GM12872 (cell line): ENCODE data around the gene GLMP.

Experiments used
- CTCF ChIP-seq: IDR thresholded peaks from 3 replicates; pipeline ENCODE4 v1.5.1; 2011; ENCODE audit warnings: low read depth, mild to moderate bottlenecking, low read length, moderate library complexity; ENCODE audit not compliant: insufficient read depth

GLMP gene

GRCh38 chr1:156295391-156295947, at the start of gene GLMP:
Gene GLMP (minus strand): TSS chr1:156295679. CDS start chr1:156295645, 34 bp downstream.
- no peak for TF ChIP-seq CTCF

GRCh38 chr1:156344409-156344808, 48.9 kb upstream of the GLMP start:
- no peak for TF ChIP-seq CTCF

GRCh38 chr1:156342166-156342955, 46.9 kb upstream of the GLMP start:
- TF ChIP-seq CTCF: no peak

GRCh38 chr1:156338180-156338976, 42.9 kb upstream of the GLMP start, which contains the start of the genes CCT3 and TSACC:
Gene CCT3 (minus strand): TSS chr1:156338292. CDS start chr1:156338184, 108 bp downstream.
Gene TSACC (plus strand): TSS chr1:156338526. CDS start chr1:156339758, 1,232 bp downstream.
- TF ChIP-seq CTCF: no peak

- no peak for TF ChIP-seq CTCF
Observed at GRCh38 chr1:156337888-156338179, 42.4 kb upstream of the GLMP start.

- no peak for TF ChIP-seq CTCF
Observed at GRCh38 chr1:156337052-156337887, 41.8 kb upstream of the GLMP start.
